SK-N-SH (cell line): ENCODE results near the gene CLDN10. TPM values are rescaled to one million over a fixed set of nuclear protein-coding genes. Genes with fewer than 3 reads are reported as not detected.

ENCODE experiments used
- CTCF ChIA-PET: fragments of 300-600, 350-600 bp; formaldehyde crosslinking; extraction: SDS; loops from one replicate; lab custom pipeline; 2021; lab: Yijun Ruan, JAX
- POLR2A ChIA-PET: fragments of 350-600 bp; sonication (Branson Sonifier 250); formaldehyde crosslinking; extraction: SDS; loops from one replicate; lab custom pipeline; 2020; ENCODE audit warnings: antibody characterized with exemption, inconsistent platforms; lab: Yijun Ruan, JAX
- DNase-seq: peaks from one replicate; pipeline ENCODE4 v3.0.0; 2012
- H2AFZ ChIP-seq: fragments of 200-600 bp; sonication (generic); 2 replicates; pipeline ENCODE4 v1.8.1; 2016; ENCODE audit warnings: antibody characterized with exemption, mild to moderate bottlenecking, low read depth
- H3F3A ChIP-seq: fragments of 200-600 bp; sonication (generic); replicated peaks from 2 replicates; pipeline ENCODE3; 2016; ENCODE audit warnings: antibody characterized with exemption, mild to moderate bottlenecking; ENCODE audit not compliant: insufficient read depth
- H3K27ac ChIP-seq, 2 experiments: fragments of 200-500 bp in 1 of 2; fragments of 200-600 bp in 1 of 2; sonication (Bioruptor generic) in 1 of 2; sonication (generic), shearing (Covaris generic) in 1 of 2; 2 replicates each; pipeline versions ENCODE4 v1.5.1 to v1.6.1; 2014 to 2016; ENCODE audit warnings: low read depth in 2 of 2, inconsistent platforms in 1 of 2, low read length in 1 of 2, mild to moderate bottlenecking in 1 of 2, mixed read lengths in 1 of 2
- H3K27me3 ChIP-seq: fragments of 200-600 bp; sonication (generic), shearing (Covaris generic); 2 replicates; pipeline ENCODE4 v1.6.1; 2016; ENCODE audit warnings: mixed run types; ENCODE audit not compliant: insufficient read depth
- H3K36me3 ChIP-seq, 2 experiments: fragments of 200-500 bp in 1 of 2; fragments of 200-600 bp in 1 of 2; sonication (Bioruptor generic) in 1 of 2; sonication (generic) in 1 of 2; replicated peaks in 1 of 2; 2 replicates each; pipeline versions ENCODE3 to v1.5.1; 2014 to 2016; ENCODE audit warnings: low read length in 1 of 2, mild to moderate bottlenecking in 1 of 2; ENCODE audit not compliant: insufficient read depth in 2 of 2, control insufficient read depth in 1 of 2
- H3K4me1 ChIP-seq, 2 experiments: fragments of 200-500 bp in 1 of 2; fragments of 200-600 bp in 1 of 2; sonication (Bioruptor generic) in 1 of 2; sonication (generic), shearing (Covaris generic) in 1 of 2; 2 replicates each; pipeline versions ENCODE4 v1.5.1 to v1.6.1; 2014 to 2016; ENCODE audit warnings: low read depth in 1 of 2, low read length in 1 of 2, mixed run types in 1 of 2; ENCODE audit not compliant: insufficient read depth in 2 of 2, control insufficient read depth in 1 of 2
- H3K4me2 ChIP-seq: fragments of 200-600 bp; sonication (generic), shearing (Covaris generic); 2 replicates; pipeline ENCODE4 v1.6.1; 2017; ENCODE audit warnings: mixed run types
- H3K4me3 ChIP-seq, 2 experiments: fragments of 200-500 bp in 1 of 2; fragments of 200-600 bp in 1 of 2; sonication (Bioruptor generic) in 1 of 2; sonication (generic), shearing (Covaris generic) in 1 of 2; 2 replicates each; pipeline versions ENCODE4 v1.5.1 to v1.8.1; 2014 to 2016; ENCODE audit warnings: low read depth in 2 of 2, inconsistent platforms in 1 of 2, low read length in 1 of 2, mild to moderate bottlenecking in 1 of 2, mixed read lengths in 1 of 2, moderate library complexity in 1 of 2
- H3K79me2 ChIP-seq: fragments of 200-600 bp; sonication (generic); 2 replicates; pipeline ENCODE4 v1.8.1; 2017; ENCODE audit warnings: mild to moderate bottlenecking; ENCODE audit not compliant: insufficient read depth
- H3K9ac ChIP-seq: fragments of 200-600 bp; sonication (generic); 2 replicates; pipeline ENCODE4 v1.6.1; 2017; ENCODE audit warnings: mixed run types
- H3K9me2 ChIP-seq: fragments of 200-600 bp; sonication (generic); 2 replicates; pipeline ENCODE4 v1.6.1; 2017; ENCODE audit warnings: mixed run types
- H3K9me3 ChIP-seq: fragments of 200-600 bp; sonication (generic); 2 replicates; pipeline ENCODE4 v1.6.1; 2017; ENCODE audit warnings: mixed run types, mild to moderate bottlenecking, moderate library complexity
- H4K20me1 ChIP-seq: fragments of 200-600 bp; sonication (generic); 2 replicates; pipeline ENCODE4 v1.6.1; 2017; ENCODE audit warnings: mild to moderate bottlenecking, mixed run types; ENCODE audit not compliant: insufficient read depth
- ELF1 ChIP-seq: IDR thresholded peaks from 2 replicates; pipeline ENCODE4 v1.4.0; 2012
- EP300 ChIP-seq, 2 experiments: IDR thresholded peaks; 2 replicates each; pipeline versions ENCODE4 v1.4.0 to v1.6.1; 2012; ENCODE audit warnings: borderline replicate concordance in 1 of 2, low read depth in 1 of 2, low read length in 1 of 2
- FOXM1 ChIP-seq: IDR thresholded peaks from 2 replicates; pipeline ENCODE4 v1.4.0; 2012; ENCODE audit warnings: low read depth, mild to moderate bottlenecking
- GATA2 ChIP-seq: sonication (generic); formaldehyde crosslinking; IDR thresholded peaks from 2 replicates; pipeline ENCODE4 v1.5.0; 2020; ENCODE audit warnings: mild to moderate bottlenecking, missing genetic modification reagents
- IRF3 ChIP-seq: fragments of 150-350 bp; IDR thresholded peaks from 2 replicates; pipeline ENCODE4 v1.6.1; 2016; ENCODE audit warnings: mild to moderate bottlenecking, low read depth, low read length
- JUND ChIP-seq: IDR thresholded peaks from 2 replicates; pipeline ENCODE4 v1.4.0; 2012
- MEF2A ChIP-seq: IDR thresholded peaks from 2 replicates; pipeline ENCODE4 v1.4.0; 2012; ENCODE audit warnings: low read depth, borderline replicate concordance
- MXI1 ChIP-seq: IDR thresholded peaks from 2 replicates; pipeline ENCODE4 v1.6.1; 2012; ENCODE audit warnings: mild to moderate bottlenecking, low read depth, low read length, improper control_type of control experiment
- NFIC ChIP-seq: IDR thresholded peaks from 2 replicates; pipeline ENCODE4 v1.4.0; 2012; ENCODE audit warnings: borderline replicate concordance
- RAD21 ChIP-seq: IDR thresholded peaks from 2 replicates; pipeline ENCODE4 v1.6.1; 2012; ENCODE audit warnings: mild to moderate bottlenecking, low read length
- RCOR1 ChIP-seq: fragments of 150-350 bp; IDR thresholded peaks from 2 replicates; pipeline ENCODE4 v1.6.1; 2017; ENCODE audit warnings: antibody characterized with exemption, low read length
- TAF1 ChIP-seq: IDR thresholded peaks from 2 replicates; pipeline ENCODE4 v1.6.1; 2012; ENCODE audit warnings: low read depth, mild to moderate bottlenecking, low read length, moderate library complexity, borderline replicate concordance
- TCF12 ChIP-seq: IDR thresholded peaks from 2 replicates; pipeline ENCODE4 v1.4.0; 2012
- TEAD4 ChIP-seq: IDR thresholded peaks from 2 replicates; pipeline ENCODE4 v1.4.0; 2012; ENCODE audit warnings: mild to moderate bottlenecking, borderline replicate concordance; ENCODE audit not compliant: insufficient read depth
- USF1 ChIP-seq: IDR thresholded peaks from 2 replicates; pipeline ENCODE4 v1.4.0; 2012; ENCODE audit warnings: low read depth, borderline replicate concordance
- WGBS: methylation state at CpG from one replicate; pipeline ENCODE4 v1.1.6; 2017; ENCODE audit warnings: low lambda C conversion rate; 5-methylcytosine and 5-hydroxymethylcytosine counted together
- polyA plus RNA-seq, 3 experiments: library from polyadenylated mRNA; depleted of rRNA; stranded (reverse); fragments of >200 nt; gene quantifications; 2 replicates each; pipeline ENCODE4 v1.2.3, GENCODE V29; 2012
- TF ChIP-seq, protein P1 (sequence below): fragments of 200-600 bp; sonication (generic); IDR thresholded peaks from 2 replicates; pipeline ENCODE4 v1.6.1; 2017; ENCODE audit warnings: antibody characterized with exemption, mild to moderate bottlenecking, moderate library complexity
- TF ChIP-seq, protein P2 (sequence below): fragments of 150-350 bp; IDR thresholded peaks from 2 replicates; pipeline ENCODE4 v1.6.1; 2017; ENCODE audit warnings: antibody characterized with exemption, low read length, low read depth, borderline replicate concordance
- TF ChIP-seq, protein P3 (sequence below): IDR thresholded peaks from 2 replicates; pipeline ENCODE4; 2012

CLDN10 gene
- polyA plus RNA-seq, 1 of the 3 experiments (the other 2 are of a cell fraction): 0.05 TPM

GRCh38 chr13:95573221-95573620 is 20.7 kb downstream of the CLDN10 start:
- no peaks in the 10 kb centered on the region for H3K79me2 ChIP-seq
- DNase-seq: no peak
- CTCF ChIA-PET: no interaction called here
- no peak overlapping the region for H2AFZ ChIP-seq
- no peak overlapping the region for H3K4me3 ChIP-seq
- no peaks in the 10 kb centered on the region for H3K9me2 ChIP-seq
- POLR2A ChIA-PET: no interaction called here
- peaks cover 1 to 22% of the 10 kb centered on the region in 2 experiments for H3K36me3 ChIP-seq
- H3K4me2 ChIP-seq: no peak overlapping the region
- peaks cover under 1% of the 10 kb centered on the region for H3F3A ChIP-seq
- H3K4me1 ChIP-seq: no peaks in the 10 kb centered on the region; a peak in 1 of 4 replicates
- no peaks in the 10 kb centered on the region for H4K20me1 ChIP-seq
- no peak overlapping the region for H3K27ac ChIP-seq
- H3K9ac ChIP-seq: no peak overlapping the region
- H3K27me3 ChIP-seq: no peaks in the 10 kb centered on the region
- TF ChIP-seq ELF1 (no peak), TCF12 (no peak), TAF1 (no peak), GATA2 (no peak), RCOR1 (no peak), EP300 (IDR thresholded peaks at IDR 0.05; ENCODE audit: borderline replicate concordance in 1 of 2, low read depth in 1 of 2, low read length in 1 of 2) (no peak), USF1 (no peak), JUND (no peak), NFIC (no peak), TEAD4 (no peak), IRF3 (no peak)
- TF ChIP-seq, protein P1, sequence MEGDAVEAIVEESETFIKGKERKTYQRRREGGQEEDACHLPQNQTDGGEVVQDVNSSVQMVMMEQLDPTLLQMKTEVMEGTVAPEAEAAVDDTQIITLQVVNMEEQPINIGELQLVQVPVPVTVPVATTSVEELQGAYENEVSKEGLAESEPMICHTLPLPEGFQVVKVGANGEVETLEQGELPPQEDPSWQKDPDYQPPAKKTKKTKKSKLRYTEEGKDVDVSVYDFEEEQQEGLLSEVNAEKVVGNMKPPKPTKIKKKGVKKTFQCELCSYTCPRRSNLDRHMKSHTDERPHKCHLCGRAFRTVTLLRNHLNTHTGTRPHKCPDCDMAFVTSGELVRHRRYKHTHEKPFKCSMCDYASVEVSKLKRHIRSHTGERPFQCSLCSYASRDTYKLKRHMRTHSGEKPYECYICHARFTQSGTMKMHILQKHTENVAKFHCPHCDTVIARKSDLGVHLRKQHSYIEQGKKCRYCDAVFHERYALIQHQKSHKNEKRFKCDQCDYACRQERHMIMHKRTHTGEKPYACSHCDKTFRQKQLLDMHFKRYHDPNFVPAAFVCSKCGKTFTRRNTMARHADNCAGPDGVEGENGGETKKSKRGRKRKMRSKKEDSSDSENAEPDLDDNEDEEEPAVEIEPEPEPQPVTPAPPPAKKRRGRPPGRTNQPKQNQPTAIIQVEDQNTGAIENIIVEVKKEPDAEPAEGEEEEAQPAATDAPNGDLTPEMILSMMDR: no peak
- TF ChIP-seq, protein P2, sequence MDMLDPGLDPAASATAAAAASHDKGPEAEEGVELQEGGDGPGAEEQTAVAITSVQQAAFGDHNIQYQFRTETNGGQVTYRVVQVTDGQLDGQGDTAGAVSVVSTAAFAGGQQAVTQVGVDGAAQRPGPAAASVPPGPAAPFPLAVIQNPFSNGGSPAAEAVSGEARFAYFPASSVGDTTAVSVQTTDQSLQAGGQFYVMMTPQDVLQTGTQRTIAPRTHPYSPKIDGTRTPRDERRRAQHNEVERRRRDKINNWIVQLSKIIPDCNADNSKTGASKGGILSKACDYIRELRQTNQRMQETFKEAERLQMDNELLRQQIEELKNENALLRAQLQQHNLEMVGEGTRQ: no peak
- WGBS: 92% methylated on average over 4 of the region's 4 CpGs
- H3K9me3 ChIP-seq: no peaks in the 10 kb centered on the region

GRCh38 chr13:95579303-95579702 is 26.8 kb downstream of the CLDN10 start:
- H3K79me2 ChIP-seq: no peaks in the 10 kb centered on the region
- H3K4me3 ChIP-seq: no peak overlapping the region
- H2AFZ ChIP-seq: no peak overlapping the region
- H3K27me3 ChIP-seq: no peaks in the 10 kb centered on the region
- H3K27ac ChIP-seq: no peak overlapping the region
- no peaks in the 10 kb centered on the region; a peak in 1 of 4 replicates for H3K4me1 ChIP-seq
- no peak overlapping the region for H3K4me2 ChIP-seq
- H4K20me1 ChIP-seq: no peaks in the 10 kb centered on the region
- no peak overlapping the region for H3K9ac ChIP-seq
- TF ChIP-seq FOXM1: no peak
- TF ChIP-seq, protein P1: no peak
- TF ChIP-seq, protein P3, sequence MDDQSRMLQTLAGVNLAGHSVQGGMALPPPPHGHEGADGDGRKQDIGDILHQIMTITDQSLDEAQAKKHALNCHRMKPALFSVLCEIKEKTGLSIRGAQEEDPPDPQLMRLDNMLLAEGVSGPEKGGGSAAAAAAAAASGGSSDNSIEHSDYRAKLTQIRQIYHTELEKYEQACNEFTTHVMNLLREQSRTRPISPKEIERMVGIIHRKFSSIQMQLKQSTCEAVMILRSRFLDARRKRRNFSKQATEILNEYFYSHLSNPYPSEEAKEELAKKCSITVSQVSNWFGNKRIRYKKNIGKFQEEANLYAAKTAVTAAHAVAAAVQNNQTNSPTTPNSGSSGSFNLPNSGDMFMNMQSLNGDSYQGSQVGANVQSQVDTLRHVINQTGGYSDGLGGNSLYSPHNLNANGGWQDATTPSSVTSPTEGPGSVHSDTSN: no peak
- no peak for TF ChIP-seq MXI1
- TF ChIP-seq TAF1: no peak
- TF ChIP-seq EP300 (IDR thresholded peaks at IDR 0.05; ENCODE audit: borderline replicate concordance in 1 of 2, low read depth in 1 of 2, low read length in 1 of 2): no peak
- TF ChIP-seq GATA2: no peak
- TF ChIP-seq MEF2A: no peak
- no peak for TF ChIP-seq RAD21
- TF ChIP-seq, all 33 proteins: peak for 0
- peaks cover 49 to 66% of the 10 kb centered on the region in 2 experiments for H3K36me3 ChIP-seq
- 80% methylated on average over 3 of the region's 3 CpGs for WGBS
- DNase-seq: no peak
- POLR2A ChIA-PET: no interaction called here
- no peaks in the 10 kb centered on the region for H3K9me2 ChIP-seq
- CTCF ChIA-PET: no interaction called here
- no peaks in the 10 kb centered on the region for H3K9me3 ChIP-seq
- peaks cover 12% of the 10 kb centered on the region for H3F3A ChIP-seq
